LNCaP clone FGC (cell line): ENCODE measurements around the gene CNTN5.

Source experiments
- DNase-seq: peaks from one replicate; pipeline ENCODE4 v3.0.0-alpha.2; 2011; ENCODE audit warnings: low read depth
- H3K4me3 ChIP-seq: 2 replicates; pipeline ENCODE4 v1.5.1; 2011; ENCODE audit warnings: mild to moderate bottlenecking, low read depth, low read length, control low read depth
- TF ChIP-seq, protein P1 (sequence below): IDR thresholded peaks from 2 replicates; pipeline ENCODE4 v1.5.1; 2012; ENCODE audit warnings: mild to moderate bottlenecking; ENCODE audit not compliant: control insufficient read depth, insufficient read depth; ENCODE audit errors: extremely low read depth

The CNTN5 gene

GRCh38 chr11:99585606-99586005 is 564.9 kb downstream of the CNTN5 start:
- TF ChIP-seq, protein P1, sequence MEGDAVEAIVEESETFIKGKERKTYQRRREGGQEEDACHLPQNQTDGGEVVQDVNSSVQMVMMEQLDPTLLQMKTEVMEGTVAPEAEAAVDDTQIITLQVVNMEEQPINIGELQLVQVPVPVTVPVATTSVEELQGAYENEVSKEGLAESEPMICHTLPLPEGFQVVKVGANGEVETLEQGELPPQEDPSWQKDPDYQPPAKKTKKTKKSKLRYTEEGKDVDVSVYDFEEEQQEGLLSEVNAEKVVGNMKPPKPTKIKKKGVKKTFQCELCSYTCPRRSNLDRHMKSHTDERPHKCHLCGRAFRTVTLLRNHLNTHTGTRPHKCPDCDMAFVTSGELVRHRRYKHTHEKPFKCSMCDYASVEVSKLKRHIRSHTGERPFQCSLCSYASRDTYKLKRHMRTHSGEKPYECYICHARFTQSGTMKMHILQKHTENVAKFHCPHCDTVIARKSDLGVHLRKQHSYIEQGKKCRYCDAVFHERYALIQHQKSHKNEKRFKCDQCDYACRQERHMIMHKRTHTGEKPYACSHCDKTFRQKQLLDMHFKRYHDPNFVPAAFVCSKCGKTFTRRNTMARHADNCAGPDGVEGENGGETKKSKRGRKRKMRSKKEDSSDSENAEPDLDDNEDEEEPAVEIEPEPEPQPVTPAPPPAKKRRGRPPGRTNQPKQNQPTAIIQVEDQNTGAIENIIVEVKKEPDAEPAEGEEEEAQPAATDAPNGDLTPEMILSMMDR, result no peak
- no peak for DNase-seq
- no peak overlapping the region for H3K4me3 ChIP-seq

- no peak overlapping the region for H3K4me3 ChIP-seq
- DNase-seq, result no peak
- TF ChIP-seq, protein P1, result no peak
Measured at GRCh38 chr11:99589771-99590170, 569.0 kb downstream of the CNTN5 start.

DNA sequence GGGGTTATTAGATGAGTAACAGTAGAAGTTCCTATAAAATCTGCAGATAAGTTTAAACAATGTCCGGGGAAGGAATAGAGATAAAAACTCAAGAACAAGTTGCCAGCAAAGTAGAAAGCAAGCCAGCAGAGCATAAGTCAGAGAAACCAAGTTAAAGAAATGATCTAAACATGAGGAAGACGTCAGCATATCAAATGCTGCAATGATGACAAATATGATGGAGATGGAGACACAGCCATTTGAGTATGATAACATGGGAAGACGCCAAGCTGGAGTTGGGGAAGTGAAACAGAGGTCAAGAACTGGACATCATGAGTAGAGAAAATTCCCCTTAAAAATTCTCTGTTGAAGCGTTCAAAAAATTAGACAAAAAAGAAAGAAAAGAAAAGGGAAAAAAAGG is 571.5 kb downstream of the CNTN5 start:
- TF ChIP-seq, protein P1, result no peak
- no peak for DNase-seq
- no peak overlapping the region for H3K4me3 ChIP-seq

GRCh38 chr11:99593197-99593596 is 572.4 kb downstream of the CNTN5 start:
- TF ChIP-seq, protein P1, result no peak
- no peak for DNase-seq
- H3K4me3 ChIP-seq, result no peak overlapping the region

DNA sequence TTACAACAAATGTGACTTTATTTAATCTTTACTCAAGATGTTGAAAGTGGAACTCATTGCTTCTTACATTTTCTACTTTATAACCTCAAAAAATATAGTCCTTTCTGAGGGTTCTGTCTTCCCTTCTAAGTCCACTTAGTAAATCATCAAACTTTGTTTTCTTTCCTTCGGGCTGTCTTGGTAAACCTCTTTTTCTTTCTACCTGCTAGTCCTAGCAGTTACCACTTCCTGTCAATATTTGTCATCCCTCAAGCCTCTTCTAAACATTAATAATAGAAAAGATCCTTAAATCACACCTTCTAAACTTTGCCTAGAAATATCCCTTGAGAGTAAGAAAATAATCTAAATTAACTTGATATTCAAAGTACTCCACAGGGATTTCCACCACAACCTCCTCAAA is 580.4 kb downstream of the CNTN5 start:
- no peak overlapping the region for H3K4me3 ChIP-seq
- TF ChIP-seq, protein P1, result no peak
- DNase-seq, result no peak

DNA sequence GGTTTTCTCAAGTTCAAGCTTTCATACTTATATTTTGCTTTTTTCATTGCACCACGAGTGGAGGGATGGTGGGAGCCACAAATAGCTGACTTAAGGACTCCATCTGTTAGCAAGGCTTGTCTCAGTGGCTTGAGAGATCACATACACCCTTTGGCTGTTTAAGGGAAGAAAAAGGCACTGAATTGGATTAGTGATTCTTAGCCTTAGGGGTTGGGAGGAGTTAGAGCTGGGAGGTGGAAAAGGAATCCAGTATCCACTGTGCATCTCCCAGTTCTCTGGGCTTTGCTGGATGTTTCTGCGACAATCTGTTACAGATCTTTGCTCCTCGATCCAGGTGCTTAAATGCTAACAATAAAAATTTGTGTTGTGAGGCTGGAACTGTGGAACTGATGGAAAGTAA is 593.6 kb downstream of the CNTN5 start:
- TF ChIP-seq, protein P1, result no peak
- H3K4me3 ChIP-seq, result no peak overlapping the region
- DNase-seq, result no peak

GRCh38 chr11:99630629-99631028 is 609.9 kb downstream of the CNTN5 start:
- no peak for DNase-seq
- TF ChIP-seq, protein P1, result no peak
- no peak overlapping the region for H3K4me3 ChIP-seq
